Thoracic aorta (tissue), 2 donors: ENCODE results near the gene TRAPPC14. TPM values are rescaled to one million over a fixed set of nuclear protein-coding genes. Genes with fewer than 3 reads are reported as not detected.

Experiments
- ATAC-seq: fragments of 150-250 bp; one replicate; pipeline ENCODE4 v1.8.0; 2017; ENCODE audit warnings: low read depth; ENCODE audit not compliant: insufficient number of reproducible peaks, low FRiP score
- DNase-seq: peaks from one replicate; pipeline ENCODE4 v3.0.0-alpha.2; 2020; ENCODE audit warnings: low spot score
- H3K27ac ChIP-seq, 2 donors: fragments of 200-600 bp; sonication (generic); 1 replicate in 1 of 2; 2 replicates in 1 of 2; pipeline ENCODE4 v1.5.1; 2016; ENCODE audit warnings: mild to moderate bottlenecking in 2 of 2, moderate library complexity in 2 of 2
- H3K27me3 ChIP-seq: fragments of 200-600 bp; sonication (generic); replicated peaks from 2 replicates; pipeline ENCODE4 v1.6.0; 2016; ENCODE audit warnings: mild to moderate bottlenecking; ENCODE audit not compliant: insufficient read depth
- H3K36me3 ChIP-seq: fragments of 200-600 bp; sonication (generic); one replicate; pipeline ENCODE4 v1.5.1; 2016
- H3K4me1 ChIP-seq, 2 donors: fragments of 200-600 bp; sonication (generic); 1 replicate in 1 of 2; 2 replicates in 1 of 2; pipeline versions ENCODE4 v1.5.1 to v1.6.0; 2016; ENCODE audit warnings: low read depth in 2 of 2, mild to moderate bottlenecking in 1 of 2; ENCODE audit not compliant: control insufficient read depth in 1 of 2
- H3K4me3 ChIP-seq: fragments of 200-600 bp; sonication (generic); 2 replicates; pipeline ENCODE4 v1.5.1; 2016; ENCODE audit warnings: mild to moderate bottlenecking
- H3K9me3 ChIP-seq: fragments of 200-600 bp; sonication (generic); 2 replicates; pipeline ENCODE4 v1.5.1; 2016
- total RNA-seq, 2 donors: library from RNA; depleted of rRNA; stranded (reverse); fragments of >200 nt; gene quantifications; one replicate each; pipeline versions ENCODE4 v1.1.0 to v1.2.3, GENCODE V29; 2016
- TF ChIP-seq, protein P1 (sequence below): fragments of 200-600 bp; sonication (generic); IDR thresholded peaks from one replicate; pipeline ENCODE4 v1.5.1; 2019; ENCODE audit warnings: antibody characterized with exemption

TRAPPC14 gene
- total RNA-seq, 2 donors from 2014 or later = 14.0 to 18.0 TPM

DNA sequence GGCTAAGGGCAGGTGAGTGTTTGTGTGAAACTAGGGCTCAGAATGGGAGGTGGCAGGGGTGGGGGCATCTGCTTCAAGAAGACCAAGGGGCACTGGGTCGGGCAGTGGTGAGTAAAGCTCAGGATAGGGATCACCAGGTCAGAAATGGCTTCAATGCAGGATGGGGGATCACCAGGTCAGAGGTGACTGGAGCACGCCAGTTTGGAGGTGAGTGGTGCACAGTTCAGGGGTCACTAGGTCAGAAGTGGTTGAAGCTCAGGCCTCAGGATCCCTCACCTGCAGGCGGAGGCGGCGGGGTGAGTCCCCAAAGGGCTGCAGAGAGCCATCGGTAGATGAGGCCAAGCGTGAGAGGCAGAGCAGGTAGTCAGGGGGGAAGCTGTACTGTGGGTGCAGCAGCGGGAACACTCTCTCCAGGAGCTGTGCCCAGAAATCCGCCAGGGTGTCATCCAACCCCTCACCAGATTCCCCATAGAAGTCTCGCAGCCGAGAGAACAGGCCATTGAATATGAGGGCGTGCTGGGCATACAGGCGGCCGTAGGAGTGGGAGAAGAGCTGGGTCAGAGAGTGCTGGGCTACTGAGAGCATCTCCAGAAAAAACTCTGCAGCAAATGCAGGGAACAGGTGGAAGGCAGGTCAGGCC is 16.9 kb upstream of the TRAPPC14 start:
- Histone ChIP-seq H3K27ac (no peak overlapping the region), H3K9me3 (no peaks in the 10 kb centered on the region), H3K4me1 (peaks cover 11 to 27% of the 10 kb centered on the region in 2 donors), H3K36me3 (no peaks in the 10 kb centered on the region), H3K4me3 (no peak overlapping the region), H3K27me3 (no peaks in the 10 kb centered on the region)
- no peak for ATAC-seq
- TF ChIP-seq, protein P1, sequence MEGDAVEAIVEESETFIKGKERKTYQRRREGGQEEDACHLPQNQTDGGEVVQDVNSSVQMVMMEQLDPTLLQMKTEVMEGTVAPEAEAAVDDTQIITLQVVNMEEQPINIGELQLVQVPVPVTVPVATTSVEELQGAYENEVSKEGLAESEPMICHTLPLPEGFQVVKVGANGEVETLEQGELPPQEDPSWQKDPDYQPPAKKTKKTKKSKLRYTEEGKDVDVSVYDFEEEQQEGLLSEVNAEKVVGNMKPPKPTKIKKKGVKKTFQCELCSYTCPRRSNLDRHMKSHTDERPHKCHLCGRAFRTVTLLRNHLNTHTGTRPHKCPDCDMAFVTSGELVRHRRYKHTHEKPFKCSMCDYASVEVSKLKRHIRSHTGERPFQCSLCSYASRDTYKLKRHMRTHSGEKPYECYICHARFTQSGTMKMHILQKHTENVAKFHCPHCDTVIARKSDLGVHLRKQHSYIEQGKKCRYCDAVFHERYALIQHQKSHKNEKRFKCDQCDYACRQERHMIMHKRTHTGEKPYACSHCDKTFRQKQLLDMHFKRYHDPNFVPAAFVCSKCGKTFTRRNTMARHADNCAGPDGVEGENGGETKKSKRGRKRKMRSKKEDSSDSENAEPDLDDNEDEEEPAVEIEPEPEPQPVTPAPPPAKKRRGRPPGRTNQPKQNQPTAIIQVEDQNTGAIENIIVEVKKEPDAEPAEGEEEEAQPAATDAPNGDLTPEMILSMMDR = no peak
- no peak for DNase-seq

DNA sequence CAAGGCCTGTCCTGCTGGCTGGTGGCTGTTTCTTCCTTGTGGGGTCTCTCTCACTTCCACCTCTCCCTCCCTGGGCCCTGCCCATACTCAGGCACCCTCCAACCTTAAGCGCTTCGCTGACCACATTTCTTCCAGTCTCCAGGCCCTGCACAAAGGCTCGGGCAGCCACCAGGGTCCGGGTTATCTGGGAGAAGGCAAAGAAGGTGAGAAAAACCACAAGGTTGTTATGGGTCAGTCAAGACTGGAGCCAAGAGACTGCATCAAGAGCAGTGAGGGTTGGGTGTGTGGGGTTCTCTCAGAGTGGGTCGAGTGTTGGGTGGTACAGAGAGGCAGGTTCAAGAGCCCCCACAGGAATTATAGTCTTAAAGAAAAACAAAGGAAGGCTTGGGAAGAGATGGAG is 16.1 kb upstream of the TRAPPC14 start:
- Histone ChIP-seq H3K4me1 (peaks cover 11 to 27% of the 10 kb centered on the region in 2 donors), H3K36me3 (no peaks in the 10 kb centered on the region), H3K9me3 (no peaks in the 10 kb centered on the region), H3K27ac (no peak overlapping the region), H3K27me3 (no peaks in the 10 kb centered on the region), H3K4me3 (no peak overlapping the region)
- DNase-seq = no peak
- ATAC-seq = no peak
- TF ChIP-seq, protein P1 = no peak

DNA sequence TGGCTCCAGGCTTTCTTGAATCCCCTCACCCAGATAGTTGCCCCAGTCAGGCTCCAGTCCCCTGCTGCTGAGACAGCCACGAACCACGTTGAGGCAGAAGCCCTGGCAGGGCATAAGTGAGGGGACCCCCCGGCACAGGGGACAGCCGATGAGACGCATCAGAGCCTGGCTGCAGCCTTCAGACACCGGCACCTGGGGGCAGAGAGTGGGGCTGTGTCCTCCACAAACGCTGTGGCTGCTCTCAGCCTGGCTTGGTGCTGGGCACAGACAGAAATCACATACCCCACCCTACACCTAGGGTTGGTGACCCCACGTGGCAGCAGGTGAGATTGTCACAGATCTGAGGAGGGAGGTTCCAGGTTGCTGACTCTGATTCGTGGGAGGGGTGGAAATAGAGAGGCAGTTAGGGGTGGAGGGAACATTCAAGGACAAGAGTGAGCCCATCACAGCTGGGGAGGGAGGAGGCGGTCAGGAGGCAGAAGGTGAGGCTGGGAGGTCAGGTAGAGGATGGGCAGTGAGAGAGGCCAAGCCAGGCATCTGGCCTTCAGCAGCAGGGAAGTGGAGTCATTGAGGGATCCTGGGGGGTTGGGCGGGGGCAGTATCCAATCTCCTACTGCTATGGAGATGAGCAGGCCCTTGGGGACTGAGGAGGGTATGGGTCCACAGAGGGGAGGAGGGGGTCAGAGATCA is 15.4 kb upstream of the TRAPPC14 start:
- no peak for DNase-seq

DNA sequence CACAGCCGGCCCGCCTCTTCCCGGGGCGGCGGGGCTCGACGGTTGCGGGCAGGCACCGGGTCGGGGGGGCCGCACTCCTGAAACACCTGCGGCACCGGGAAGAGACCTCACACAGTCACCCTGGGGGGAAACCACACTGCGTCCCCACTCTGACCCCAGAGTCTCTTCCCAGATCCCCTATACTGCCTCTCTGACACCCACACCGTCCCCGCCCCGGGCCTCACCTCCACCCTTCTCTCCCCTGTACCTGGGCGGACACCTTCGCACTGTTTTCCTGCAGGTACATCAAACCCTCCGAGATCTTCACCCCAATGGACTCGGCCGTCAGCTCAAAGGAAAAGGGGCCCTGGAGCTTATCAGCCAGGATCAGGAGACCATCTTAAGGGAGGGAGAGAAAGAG is 13.3 kb upstream of the TRAPPC14 start:
- H3K27me3 ChIP-seq = no peaks in the 10 kb centered on the region
- DNase-seq (no peak), ATAC-seq (no peak)

More for the DNA sequence above, 15.4 kb upstream of the TRAPPC14 start:
- peaks cover 13 to 31% of the 10 kb centered on the region in 2 donors for H3K4me1 ChIP-seq
- H3K4me3 ChIP-seq = no peak overlapping the region
- no peaks in the 10 kb centered on the region for H3K27me3 ChIP-seq
- no peak for ATAC-seq
- H3K9me3 ChIP-seq = no peaks in the 10 kb centered on the region
- TF ChIP-seq, protein P1 = no peak
- H3K27ac ChIP-seq = no peak overlapping the region
- H3K36me3 ChIP-seq = no peaks in the 10 kb centered on the region

DNA sequence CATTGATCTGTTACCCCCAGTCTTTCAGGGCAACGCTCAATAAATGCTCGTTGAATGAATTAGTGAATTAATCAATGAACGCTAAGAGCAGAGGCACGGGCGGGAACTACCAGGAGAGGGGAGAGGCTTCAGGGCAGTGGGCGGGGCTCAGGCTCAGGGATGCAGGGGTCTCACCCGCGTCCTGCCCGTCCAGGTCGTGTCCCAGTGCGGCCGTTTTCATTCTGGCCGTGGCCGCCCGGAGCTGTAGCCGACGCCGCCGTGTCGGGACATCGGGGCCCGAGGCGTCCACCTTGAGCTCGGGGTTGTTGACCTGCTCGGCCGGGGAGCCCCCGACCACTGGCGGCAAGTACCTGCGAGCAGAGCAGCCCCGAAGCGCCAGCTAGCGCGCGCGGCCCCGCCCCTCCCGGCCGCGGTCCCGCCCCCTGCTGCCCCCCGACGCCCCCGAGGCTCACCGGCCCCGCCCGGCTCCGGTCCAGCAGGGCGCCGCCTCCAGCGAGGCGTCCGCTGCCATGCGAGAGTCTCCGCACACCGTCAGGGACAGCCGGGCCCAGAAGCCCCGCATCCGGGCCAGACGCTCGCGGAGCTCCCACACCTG is 12.7 kb upstream of the TRAPPC14 start:
- Histone ChIP-seq H3K9me3 (no peaks in the 10 kb centered on the region), H3K4me1 (peaks cover 10 to 32% of the 10 kb centered on the region in 2 donors), H3K27me3 (no peaks in the 10 kb centered on the region), H3K36me3 (no peaks in the 10 kb centered on the region), H3K27ac (no peak overlapping the region), H3K4me3 (peak overlapping the region; percentile 59)
- ATAC-seq (no peak), DNase-seq (no peak)
- TF ChIP-seq, protein P1 = no peak

More for the DNA sequence above, 13.3 kb upstream of the TRAPPC14 start:
- peak overlapping the region; percentile 59 for H3K4me3 ChIP-seq
- no peak overlapping the region for H3K27ac ChIP-seq
- peaks cover 10 to 36% of the 10 kb centered on the region in 2 donors for H3K4me1 ChIP-seq
- TF ChIP-seq, protein P1 = no peak
- H3K36me3 ChIP-seq = no peaks in the 10 kb centered on the region
- H3K9me3 ChIP-seq = no peaks in the 10 kb centered on the region
